Activated effector memory CD4-positive, alpha-beta T cell treated with anti-CD3 and anti-CD28 coated beads, Interleukin-2, amount 50 U/mL, for 16 hours (primary cell): ENCODE measurements around the gene PHLDA3.

Experiments
- DNase-seq: peaks from one replicate; pipeline ENCODE4 v3.0.0-alpha.2; 2020

The PHLDA3 gene

GRCh38 chr1:201460814-201461644 lies 8.0 kb downstream of the PHLDA3 start:
- DNase-seq: no peak

DNA sequence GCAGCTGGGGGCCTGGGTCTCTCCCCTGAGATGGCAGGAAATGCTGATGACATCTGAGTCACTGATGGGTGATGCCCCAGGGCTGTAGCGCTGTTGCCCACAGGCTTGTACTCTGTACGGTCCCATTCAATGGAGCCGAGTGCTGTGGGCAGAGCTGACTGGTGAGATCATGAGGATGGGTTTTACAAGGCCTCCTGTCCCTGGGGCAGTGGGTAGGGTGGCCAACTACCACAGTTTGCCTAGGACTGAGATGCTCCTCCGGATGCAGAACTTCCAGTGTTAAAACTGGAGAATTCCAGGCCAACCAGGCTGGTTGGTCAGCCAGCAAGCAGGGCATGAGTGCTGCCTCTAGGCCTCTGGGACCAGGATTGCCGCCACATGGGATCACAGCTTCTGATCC lies 9.2 kb downstream of the PHLDA3 start:
- DNase-seq: no peak

- no peak for DNase-seq
Observed at GRCh38 chr1:201459052-201459451, 9.9 kb downstream of the PHLDA3 start.

DNA sequence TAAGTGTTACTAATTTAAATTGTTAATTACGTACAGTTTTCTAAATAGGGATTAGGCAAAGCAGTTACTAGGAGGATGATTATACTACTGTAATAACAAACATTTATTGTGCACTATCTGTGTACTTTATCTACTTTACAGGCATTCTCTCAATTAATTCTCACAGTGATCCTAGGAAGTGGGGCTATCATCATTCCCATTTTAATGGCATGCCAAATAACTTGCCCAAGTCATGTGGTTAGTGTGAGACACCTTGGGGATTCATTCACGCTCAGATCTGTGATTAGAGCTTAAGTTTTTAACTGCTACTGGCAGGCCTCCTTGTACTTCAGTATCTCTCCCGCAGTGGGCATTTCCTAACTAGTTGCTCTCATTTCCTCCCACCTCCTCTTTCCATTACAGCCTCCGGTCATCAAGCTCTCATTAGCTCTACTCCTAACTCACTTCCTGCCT lies 11.5 kb downstream of the PHLDA3 start:
- no peak for DNase-seq

DNA sequence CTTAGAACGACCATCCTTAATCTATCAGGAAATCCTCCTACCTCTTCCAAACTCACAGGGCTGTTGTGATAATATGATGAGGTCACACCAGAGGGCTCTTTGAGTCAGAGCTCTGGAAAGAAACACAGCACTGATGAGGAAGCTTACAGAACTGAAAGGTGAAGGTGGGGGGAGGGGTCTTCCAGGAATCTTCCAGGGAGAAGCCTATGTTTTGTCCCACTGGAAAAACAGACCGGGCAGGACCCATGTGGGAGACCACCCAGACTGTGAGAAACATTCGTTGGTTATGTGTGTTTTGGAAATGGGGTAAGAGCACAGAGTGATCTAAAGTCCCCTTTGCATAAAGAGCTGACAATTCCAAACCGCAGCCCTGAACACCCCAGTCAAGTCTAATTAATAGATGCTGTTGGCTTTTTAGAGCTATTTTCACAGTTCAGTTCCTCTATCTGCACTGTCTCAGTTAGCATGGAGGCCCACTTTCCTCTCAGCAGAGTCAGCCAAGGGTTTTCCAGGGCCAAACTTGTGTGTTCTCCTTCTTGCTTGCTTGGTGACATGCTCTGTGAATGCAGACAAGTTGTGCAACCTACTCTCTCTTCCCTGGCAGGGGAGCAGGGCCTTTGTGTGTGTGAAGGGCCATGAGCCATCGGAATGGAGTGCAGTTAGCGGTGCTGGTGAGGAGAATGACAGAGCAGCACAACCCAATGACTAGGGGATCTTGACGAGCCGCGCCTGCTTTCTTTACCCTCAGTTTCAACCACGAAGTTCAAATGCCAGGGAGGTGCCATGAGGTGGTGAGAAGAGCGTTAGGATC lies 12.3 kb downstream of the PHLDA3 start:
- DNase-seq: no peak

DNA sequence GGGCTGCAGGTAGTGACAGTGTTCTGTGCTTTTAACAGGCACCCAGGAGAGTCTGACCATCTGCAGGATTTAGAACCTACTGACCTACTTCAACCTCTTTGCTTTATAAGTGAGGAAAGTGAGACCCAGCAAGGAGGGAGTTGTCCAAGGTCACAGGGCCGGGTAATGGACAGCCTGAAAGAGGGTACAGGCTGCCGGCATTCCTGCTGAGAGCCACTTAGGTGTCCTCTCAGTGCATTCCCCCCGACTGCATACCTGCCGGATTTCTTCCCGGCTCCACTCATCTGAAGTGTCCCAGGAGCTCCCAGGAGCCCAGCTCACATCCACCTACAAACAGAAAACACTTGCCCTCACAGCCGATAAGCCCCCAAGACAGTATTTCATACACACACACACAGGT lies 13.9 kb downstream of the PHLDA3 start:
- DNase-seq: no peak

GRCh38 chr1:201454608-201455007 lies 14.4 kb downstream of the PHLDA3 start:
- no peak for DNase-seq

DNA sequence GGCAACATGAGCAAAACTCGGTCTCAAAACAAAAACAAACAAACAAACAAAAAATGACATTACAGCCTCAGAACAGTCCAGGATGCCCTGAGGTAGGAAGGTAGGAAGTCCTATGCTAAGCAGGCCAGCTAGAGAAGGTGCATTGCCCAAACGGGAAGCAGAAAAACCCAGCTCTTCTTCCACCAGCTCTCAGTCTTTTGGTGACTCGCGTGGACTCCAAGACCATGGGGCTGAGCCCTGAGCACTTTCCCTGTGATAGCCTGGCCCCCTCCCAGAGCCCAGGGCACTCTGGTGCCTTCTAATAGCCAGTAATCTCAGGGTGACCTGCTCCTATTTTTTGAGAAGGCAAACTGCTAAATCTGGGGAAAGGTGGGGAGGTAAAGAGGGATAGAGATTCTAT lies 16.1 kb downstream of the PHLDA3 start:
- DNase-seq: no peak

- no peak for DNase-seq
Observed at GRCh38 chr1:201450721-201451291, 18.2 kb downstream of the PHLDA3 start.

DNA sequence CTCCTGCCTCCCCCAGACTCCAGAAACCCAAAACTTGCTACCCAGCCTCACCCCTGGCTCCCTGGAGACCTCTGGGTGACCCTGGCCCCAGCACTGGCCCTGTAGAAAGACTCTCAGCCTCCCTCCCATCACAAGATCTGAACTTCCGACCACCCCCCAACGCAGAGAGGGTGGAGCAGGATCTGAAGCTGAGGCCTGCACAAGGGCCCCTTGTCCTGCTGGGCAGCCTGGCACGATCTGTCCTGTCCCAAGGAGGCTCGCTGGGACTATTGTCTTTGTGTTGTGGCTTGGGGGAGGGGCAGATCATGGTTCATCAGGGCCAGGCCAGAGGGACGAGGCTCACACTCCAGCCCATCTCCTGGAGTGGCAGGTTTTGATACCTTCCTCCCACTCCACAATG lies 20.0 kb downstream of the PHLDA3 start:
- DNase-seq: no peak

DNA sequence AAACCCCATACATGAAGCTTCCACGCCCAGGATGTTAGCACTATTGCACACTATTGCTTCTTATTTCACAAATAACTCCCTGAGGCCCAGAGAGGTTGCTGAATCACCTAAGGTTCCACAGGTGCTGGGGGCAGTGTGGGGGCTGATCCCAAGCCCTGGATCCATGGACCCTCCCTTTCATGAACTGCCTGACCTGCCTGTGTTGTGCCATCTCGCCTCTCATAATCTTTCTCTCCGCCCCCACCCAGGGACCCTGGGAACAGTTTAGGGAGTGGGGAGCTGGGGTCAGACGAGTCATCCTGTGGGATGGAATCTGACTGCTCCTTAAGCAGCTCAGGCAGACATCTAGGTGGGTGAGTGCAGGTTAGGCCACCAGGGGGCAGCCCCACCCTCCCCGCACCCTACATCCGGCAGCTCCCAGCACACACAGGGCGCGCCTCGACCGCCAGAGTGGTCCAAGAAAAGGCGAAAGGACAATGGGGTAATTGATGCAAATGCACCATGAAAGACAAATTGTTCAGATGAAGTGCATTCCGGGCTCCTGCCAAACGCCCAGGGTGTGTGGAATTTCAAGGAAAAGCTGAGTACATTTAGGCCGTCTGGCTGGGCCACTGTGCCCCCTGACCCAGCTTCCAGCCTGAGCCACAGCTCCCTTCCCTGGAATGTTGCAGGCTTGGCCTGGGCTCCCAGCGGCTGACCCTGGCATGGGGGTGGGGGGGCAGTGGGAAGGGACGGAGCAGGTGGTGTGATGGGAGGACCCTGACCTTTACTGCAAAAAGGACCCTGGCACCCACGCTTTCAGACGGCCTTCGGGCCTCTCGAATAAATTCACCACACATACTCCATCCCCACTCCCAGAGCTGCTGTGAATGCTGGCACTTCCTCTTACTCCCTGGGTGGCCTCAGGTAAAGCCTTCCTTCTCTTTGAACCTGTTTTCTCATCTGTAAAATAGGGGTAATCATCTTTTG lies 20.8 kb downstream of the PHLDA3 start:
- DNase-seq: peak; percentile 85

GRCh38 chr1:201445310-201445709 lies 23.7 kb downstream of the PHLDA3 start:
- DNase-seq: no peak

DNA sequence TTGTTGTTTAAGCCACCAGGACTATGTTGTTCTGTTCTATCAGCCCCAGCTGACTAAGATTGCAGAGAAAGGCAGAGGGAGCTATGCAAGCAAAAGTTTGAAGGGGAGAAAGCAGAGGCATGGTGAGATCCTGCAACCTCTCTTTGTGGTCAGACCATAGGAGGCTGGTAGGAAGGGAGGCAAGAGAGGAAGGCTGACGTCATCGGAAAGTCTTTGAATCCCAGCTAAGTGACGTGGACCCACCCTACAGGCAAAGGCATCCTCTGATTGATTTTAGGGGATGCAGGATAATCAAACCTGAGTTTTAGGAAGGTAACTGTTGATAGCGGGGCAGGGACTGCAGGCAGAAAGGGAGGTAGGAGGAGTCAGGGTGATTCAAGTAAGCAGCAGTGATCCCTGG lies 24.2 kb downstream of the PHLDA3 start:
- DNase-seq: no peak

GRCh38 chr1:201443747-201444146 lies 25.2 kb downstream of the PHLDA3 start:
- DNase-seq: no peak

DNA sequence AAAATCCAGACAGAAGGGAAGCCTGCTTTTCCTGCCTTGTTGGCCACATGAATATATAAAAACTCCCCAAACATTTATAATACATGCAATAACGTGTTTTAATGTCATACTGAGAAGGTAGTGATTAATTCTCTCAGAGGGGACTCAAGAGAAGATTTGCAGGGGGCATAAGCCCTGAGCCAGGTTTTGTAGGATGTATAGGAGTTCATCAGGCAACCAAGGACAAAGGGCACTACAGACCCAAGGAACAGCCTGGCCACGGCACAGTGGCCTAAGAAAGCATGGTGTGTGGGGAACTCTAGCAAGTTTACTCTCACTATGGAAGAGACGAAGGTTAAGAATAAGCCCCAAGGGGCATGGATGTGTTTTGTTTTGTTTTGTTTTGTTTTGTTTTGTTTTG lies 32.0 kb downstream of the PHLDA3 start:
- DNase-seq: no peak

GRCh38 chr1:201436393-201436792 lies 32.6 kb downstream of the PHLDA3 start:
- no peak for DNase-seq

- no peak for DNase-seq
Observed at GRCh38 chr1:201434266-201434665, 34.7 kb downstream of the PHLDA3 start.

GRCh38 chr1:201433609-201434008 lies 35.4 kb downstream of the PHLDA3 start:
- DNase-seq: no peak

GRCh38 chr1:201430776-201431175 lies 38.2 kb downstream of the PHLDA3 start:
- DNase-seq: no peak

DNA sequence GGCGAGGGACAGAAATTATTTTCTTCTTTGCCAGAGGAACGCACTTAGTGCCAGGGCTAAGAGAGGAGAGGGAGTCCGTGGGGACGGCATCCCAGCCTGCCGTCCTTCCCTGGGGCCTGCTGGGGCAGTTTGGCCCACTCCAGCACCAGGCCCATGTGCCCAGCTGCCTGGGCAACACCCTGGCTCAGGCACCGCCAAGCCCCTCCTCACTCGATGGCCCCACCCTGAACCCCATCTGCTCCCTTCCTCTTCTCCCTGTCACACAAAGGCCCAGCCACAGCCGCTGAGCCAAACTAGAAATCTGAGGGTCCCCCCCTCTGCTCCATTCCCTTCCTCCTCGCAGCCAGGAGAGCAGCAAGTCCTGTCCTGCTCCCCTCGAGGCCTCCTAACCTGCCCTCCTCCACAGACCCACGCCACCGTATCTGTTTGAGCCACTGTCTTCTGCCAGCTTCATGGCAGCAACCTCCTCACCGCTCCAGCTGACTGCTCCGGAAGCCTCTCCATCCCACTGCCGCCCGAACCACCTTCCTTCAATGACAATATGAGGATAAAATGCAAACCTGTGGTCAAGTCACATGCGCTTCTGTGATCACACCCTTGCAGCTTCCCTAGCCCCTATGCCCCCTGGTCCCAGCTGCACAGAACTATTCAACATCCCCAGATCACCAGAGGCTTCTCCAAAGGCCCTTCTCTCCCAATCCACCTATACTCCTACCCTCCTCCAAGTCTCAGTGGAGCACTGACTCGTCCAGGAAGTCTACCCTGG lies 39.1 kb downstream of the PHLDA3 start:
- no peak for DNase-seq

DNA sequence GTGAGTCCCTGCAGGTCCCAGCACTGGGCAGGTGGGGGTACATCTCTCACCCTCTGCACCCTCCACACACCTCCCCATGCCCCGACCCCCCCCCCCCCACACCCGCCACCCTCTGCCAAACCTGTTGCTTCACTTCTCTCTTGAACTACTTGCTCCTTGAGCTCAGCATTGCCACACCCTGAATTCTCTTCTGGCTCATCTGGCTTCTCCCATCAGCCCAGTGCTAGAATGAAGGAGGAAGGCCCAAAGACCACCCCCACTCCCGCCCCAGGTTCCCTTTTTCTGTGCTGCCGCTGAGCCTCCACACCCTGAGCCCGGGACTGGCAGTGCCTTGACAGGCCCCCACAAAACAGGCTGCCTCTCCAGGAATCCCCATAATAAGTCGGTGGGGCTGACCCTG lies 41.0 kb downstream of the PHLDA3 start:
- peak; percentile 54 for DNase-seq
